Measurements from ENCODE around the gene ZNF184.

Gene ZNF184

DNA sequence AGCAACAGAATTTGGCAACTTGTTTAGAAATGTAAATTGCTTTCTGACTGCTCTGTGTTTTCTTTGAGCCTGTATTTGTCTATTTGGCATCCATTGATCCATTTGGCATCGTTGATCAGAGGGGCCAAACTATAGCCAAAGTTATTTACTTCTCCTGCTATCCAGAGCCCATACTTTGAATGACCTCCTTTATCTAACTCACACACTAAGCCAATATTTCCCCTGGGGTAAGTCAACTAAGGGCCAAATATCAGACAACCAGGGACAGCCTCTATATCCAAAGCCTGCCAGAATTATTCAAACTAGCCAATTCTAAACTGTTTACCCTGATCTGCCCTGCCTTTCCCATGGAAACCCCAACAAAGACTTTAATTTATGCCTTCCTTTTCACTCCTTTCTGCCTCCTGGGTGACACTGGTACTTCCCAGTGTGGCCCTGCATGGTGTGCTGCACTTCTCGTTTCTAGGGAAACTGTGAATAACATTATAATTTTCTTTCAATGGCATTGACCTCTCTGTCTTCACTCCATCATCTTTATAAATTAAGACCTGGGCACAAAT is 19.8 kb upstream of the ZNF184 start:
- Histone ChIP-seq H3K9me3 (ENCODE audit: severe bottlenecking) (no peaks in the 10 kb centered on the region), H3K36me3 (no peaks in the 10 kb centered on the region), H3K27ac (no peak overlapping the region), H3K4me3 (ENCODE audit: low read depth, low read length) (no peak overlapping the region), H3K27me3 (ENCODE audit: insufficient read depth, low read depth, severe bottlenecking) (peaks cover 3% of the 10 kb centered on the region)
- TF ChIP-seq, protein P1, sequence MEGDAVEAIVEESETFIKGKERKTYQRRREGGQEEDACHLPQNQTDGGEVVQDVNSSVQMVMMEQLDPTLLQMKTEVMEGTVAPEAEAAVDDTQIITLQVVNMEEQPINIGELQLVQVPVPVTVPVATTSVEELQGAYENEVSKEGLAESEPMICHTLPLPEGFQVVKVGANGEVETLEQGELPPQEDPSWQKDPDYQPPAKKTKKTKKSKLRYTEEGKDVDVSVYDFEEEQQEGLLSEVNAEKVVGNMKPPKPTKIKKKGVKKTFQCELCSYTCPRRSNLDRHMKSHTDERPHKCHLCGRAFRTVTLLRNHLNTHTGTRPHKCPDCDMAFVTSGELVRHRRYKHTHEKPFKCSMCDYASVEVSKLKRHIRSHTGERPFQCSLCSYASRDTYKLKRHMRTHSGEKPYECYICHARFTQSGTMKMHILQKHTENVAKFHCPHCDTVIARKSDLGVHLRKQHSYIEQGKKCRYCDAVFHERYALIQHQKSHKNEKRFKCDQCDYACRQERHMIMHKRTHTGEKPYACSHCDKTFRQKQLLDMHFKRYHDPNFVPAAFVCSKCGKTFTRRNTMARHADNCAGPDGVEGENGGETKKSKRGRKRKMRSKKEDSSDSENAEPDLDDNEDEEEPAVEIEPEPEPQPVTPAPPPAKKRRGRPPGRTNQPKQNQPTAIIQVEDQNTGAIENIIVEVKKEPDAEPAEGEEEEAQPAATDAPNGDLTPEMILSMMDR (IDR thresholded peaks at IDR 0.05; ENCODE audit: low read depth, low read length): no peak
- no peak for DNase-seq

DNA sequence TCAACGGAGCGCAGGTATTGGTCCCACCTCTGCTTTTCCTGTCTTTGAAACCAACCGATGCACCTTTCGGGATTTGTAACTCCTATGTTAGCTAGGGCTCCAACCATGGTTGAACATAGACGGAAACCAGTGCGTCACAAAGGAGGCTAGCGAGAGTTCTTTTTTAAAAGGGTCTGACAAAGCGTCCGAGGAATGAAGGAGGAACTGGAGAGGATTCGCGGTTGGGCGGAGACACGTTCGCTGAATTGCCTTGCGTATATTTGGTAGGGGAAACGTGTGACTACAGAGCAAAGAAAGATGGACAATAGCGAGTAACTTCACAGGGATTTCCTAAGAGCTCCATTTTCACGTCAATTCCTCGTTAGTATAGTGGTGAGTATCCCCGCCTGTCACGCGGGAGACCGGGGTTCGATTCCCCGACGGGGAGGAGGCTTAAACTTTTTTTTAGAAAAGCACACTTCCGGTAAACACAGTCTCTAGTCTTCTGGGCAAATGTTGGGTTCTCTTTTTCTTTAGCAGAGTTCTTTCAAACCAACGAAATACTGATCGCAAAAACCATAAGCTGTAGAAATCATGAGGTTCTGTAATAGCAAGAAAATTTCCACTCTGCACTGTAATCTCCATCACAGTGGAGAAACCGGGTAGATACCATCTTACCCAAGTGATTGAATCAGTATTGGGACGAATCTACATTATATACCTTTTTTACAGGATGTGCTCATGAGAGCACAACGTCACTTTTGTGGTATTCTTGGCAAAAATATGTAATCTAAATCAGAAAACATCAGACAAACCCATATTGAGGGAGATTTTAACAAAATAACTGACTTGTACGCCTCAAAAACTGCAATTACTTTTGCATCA is 6.6 kb upstream of the ZNF184 start:
- H3K4me3 ChIP-seq (ENCODE audit: low read depth, low read length): peak overlapping the region; percentile 63
- H3K36me3 ChIP-seq: peaks cover 4% of the 10 kb centered on the region; the same call in 1 of the 2 replicates
- H3K9me3 ChIP-seq (ENCODE audit: severe bottlenecking): no peaks in the 10 kb centered on the region
- no peaks in the 10 kb centered on the region for H3K27me3 ChIP-seq (ENCODE audit: insufficient read depth, low read depth, severe bottlenecking)
- peak; percentile 84 for DNase-seq
- TF ChIP-seq, protein P1 (IDR thresholded peaks at IDR 0.05; ENCODE audit: low read depth, low read length): no peak
- H3K27ac ChIP-seq: peak overlapping the region; percentile 47

DNA sequence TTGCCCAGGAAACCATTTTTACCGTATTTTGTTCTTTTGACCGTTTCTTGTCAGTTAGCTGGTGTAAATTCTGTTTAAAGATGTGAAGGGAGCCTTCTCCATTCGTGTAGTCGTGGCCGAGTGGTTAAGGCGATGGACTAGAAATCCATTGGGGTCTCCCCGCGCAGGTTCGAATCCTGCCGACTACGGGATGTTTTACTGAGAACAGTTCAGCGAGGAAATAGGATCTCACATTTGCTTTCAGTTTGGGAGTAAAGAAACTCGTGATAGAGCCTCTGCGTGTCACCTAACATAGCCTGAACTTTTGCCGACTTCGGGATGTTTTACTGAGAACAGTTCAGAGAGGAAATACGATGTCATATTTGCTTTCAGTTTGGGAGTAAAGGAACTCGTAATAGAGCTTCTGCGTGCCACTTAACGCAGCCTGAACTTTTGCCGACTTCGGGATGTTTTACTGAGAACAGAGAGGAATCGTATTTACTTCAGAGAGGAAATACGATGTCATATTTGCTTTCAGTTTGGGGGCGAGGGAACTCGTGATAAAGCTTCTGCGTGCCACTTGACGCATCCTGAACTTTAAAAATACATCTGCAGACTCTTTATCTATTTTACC is 5.9 kb upstream of the ZNF184 start:
- Histone ChIP-seq H3K4me3 (ENCODE audit: low read depth, low read length) (peak overlapping the region; percentile 63), H3K36me3 (peaks cover 4% of the 10 kb centered on the region; the same call in 1 of the 2 replicates), H3K27me3 (ENCODE audit: insufficient read depth, low read depth, severe bottlenecking) (no peaks in the 10 kb centered on the region), H3K27ac (peak overlapping the region; percentile 47), H3K9me3 (ENCODE audit: severe bottlenecking) (no peaks in the 10 kb centered on the region)
- peak; percentile 94 for DNase-seq
- TF ChIP-seq, protein P1 (IDR thresholded peaks at IDR 0.05; ENCODE audit: low read depth, low read length): no peak

DNA sequence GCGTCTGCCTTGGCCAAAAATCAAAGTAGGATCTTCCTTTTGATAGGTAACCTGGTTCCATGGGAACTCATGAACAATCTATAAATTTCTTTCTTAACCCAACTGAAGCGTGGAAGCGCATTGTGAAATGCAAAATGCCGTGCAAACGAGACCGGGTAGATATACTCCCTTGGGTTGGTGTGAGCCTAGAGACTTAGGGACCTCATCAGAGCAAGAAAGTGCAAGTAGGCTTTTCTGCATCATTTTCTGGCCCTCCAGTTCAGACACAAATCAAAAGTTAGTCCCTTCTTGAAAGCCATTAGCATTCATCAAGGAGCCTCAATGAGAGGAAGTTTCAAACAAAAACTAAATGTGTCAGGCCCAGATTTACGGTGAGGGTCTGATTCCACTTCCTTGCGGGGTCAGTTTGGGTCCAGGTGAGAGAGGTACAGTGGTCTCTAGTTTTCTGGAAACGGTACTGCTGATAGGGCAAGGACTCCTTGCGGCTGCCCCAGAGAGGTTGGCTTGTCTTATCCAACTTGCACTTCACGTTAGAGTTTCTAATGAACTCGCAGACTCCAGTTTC is 5.3 kb upstream of the ZNF184 start:
- no peak for DNase-seq
- H3K27ac ChIP-seq: no peak overlapping the region

DNA sequence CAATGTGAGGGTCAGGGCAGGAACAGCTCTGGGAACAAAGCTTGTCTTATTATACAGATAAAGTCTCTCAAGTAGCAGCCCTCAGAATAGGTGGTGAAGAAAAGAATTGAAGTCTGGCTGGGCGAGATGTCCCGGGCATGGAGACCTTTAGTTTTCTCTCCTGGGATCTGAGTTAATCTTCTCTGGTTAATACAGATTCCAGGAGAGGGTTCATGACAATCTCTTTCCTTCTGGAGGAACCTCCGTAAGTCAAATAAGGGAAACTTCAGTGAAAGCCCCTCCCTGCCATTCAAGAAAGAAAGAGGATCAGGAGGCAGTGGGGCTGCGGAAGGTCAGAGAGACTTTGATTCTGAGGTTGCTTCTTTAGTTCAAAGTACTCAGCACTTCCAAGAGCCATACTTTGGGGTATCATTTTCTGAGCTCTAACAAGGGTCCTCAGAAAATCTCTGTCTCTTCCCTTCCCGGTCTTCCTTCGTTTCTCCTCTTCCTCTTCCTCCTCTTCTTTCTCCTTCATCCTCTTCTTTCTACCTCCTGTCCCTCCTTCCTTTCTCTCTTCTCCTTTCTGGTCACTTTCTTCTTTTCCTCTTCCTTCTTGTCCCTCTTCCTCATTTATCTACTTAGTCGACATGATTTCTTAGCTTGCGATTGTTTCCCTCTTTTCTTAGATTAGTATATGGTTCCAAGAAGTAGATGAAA is 4.6 kb upstream of the ZNF184 start:
- peak; percentile 50 for DNase-seq
- TF ChIP-seq, protein P1 (IDR thresholded peaks at IDR 0.05; ENCODE audit: low read depth, low read length): no peak
- H3K4me3 ChIP-seq (ENCODE audit: low read depth, low read length): peak overlapping the region; percentile 63
- H3K27ac ChIP-seq: no peak overlapping the region
- H3K9me3 ChIP-seq (ENCODE audit: severe bottlenecking): no peaks in the 10 kb centered on the region
- H3K27me3 ChIP-seq (ENCODE audit: insufficient read depth, low read depth, severe bottlenecking): no peaks in the 10 kb centered on the region
- H3K36me3 ChIP-seq: peaks cover 4% of the 10 kb centered on the region; the same call in 1 of the 2 replicates

More for the DNA sequence above, 5.3 kb upstream of the ZNF184 start:
- Histone ChIP-seq H3K27me3 (ENCODE audit: insufficient read depth, low read depth, severe bottlenecking) (no peaks in the 10 kb centered on the region), H3K4me3 (ENCODE audit: low read depth, low read length) (peak overlapping the region; percentile 63), H3K9me3 (ENCODE audit: severe bottlenecking) (no peaks in the 10 kb centered on the region), H3K36me3 (peaks cover 4% of the 10 kb centered on the region; the same call in 1 of the 2 replicates)
- TF ChIP-seq, protein P1 (IDR thresholded peaks at IDR 0.05; ENCODE audit: low read depth, low read length): no peak

All from WERI-Rb-1 (cell line).